H1 (cell line): ENCODE data around the gene ANKS1B. TPM values are rescaled to one million over a fixed set of nuclear protein-coding genes. Genes with fewer than 3 reads are reported as not detected.

Experiments used
- CTCF ChIA-PET: fragments of 300-600 bp; sonication (Branson Sonifier 250); formaldehyde crosslinking; loops from one replicate; lab custom pipeline; 2021; ENCODE audit not compliant: partially characterized antibody; lab: Charles Lee
- POLR2A ChIA-PET: fragments of 300-600 bp; sonication (Branson Sonifier 250); formaldehyde crosslinking; loops from one replicate; lab custom pipeline; 2021; ENCODE audit warnings: inconsistent platforms; ENCODE audit not compliant: partially characterized antibody; lab: Charles Lee
- DNase-seq, 2 experiments: peaks; one replicate each; pipeline versions ENCODE4 v3.0.0 to v3.0.0-alpha.2; 2010 to 2022; ENCODE audit warnings: low spot score in 2 of 2, low read depth in 1 of 2, mixed read lengths in 1 of 2
- FAIRE-seq: peaks from 2 replicates; lab custom pipeline; 2011; peaks lifted over from hg19 to GRCh38; lab: Jason Lieb, UNC
- H2AFZ ChIP-seq: 2 replicates; pipeline ENCODE4 v1.8.1; 2012; ENCODE audit warnings: low read length, inconsistent platforms
- H2AK5ac ChIP-seq: 2 replicates; pipeline ENCODE4 v1.6.1; 2013; ENCODE audit warnings: low read depth, low read length
- H2BK120ac ChIP-seq: replicated peaks from 2 replicates; pipeline ENCODE3; 2013; ENCODE audit warnings: low read depth, low read length, inconsistent platforms
- H2BK12ac ChIP-seq: 2 replicates; pipeline ENCODE4 v1.6.1; 2013; ENCODE audit warnings: low read depth, low read length
- H2BK15ac ChIP-seq: 2 replicates; pipeline ENCODE4 v1.6.1; 2013; ENCODE audit warnings: low read length
- H2BK20ac ChIP-seq: 2 replicates; pipeline ENCODE4 v1.6.1; 2013; ENCODE audit warnings: low read length
- H2BK5ac ChIP-seq: 2 replicates; pipeline ENCODE4 v1.6.1; 2013; ENCODE audit warnings: low read depth, low read length
- H3K14ac ChIP-seq: 2 replicates; pipeline ENCODE4 v1.6.1; 2013; ENCODE audit warnings: inconsistent platforms; ENCODE audit not compliant: insufficient read length
- H3K18ac ChIP-seq: 2 replicates; pipeline ENCODE4 v1.6.1; 2013; ENCODE audit warnings: low read length; ENCODE audit errors: extremely low read depth
- H3K23ac ChIP-seq: 2 replicates; pipeline ENCODE4 v1.6.1; 2013; ENCODE audit warnings: inconsistent platforms; ENCODE audit not compliant: insufficient read length
- H3K23me2 ChIP-seq: 2 replicates; pipeline ENCODE4 v1.6.1; 2013; ENCODE audit warnings: low read depth, low read length
- H3K27ac ChIP-seq: 2 replicates; pipeline ENCODE4 v1.6.1; 2011; ENCODE audit warnings: low read depth, low read length, inconsistent platforms
- H3K27me3 ChIP-seq, 4 experiments: replicated peaks in 1 of 4; 1 replicate in 1 of 4; 2 replicates in 3 of 4; pipeline versions ENCODE4 v1.6.1 to v1.8.1; 2011 to 2013; ENCODE audit warnings: low read length in 3 of 4, mild to moderate bottlenecking in 3 of 4, inconsistent platforms in 2 of 4, mixed read lengths in 2 of 4, moderate library complexity in 1 of 4; ENCODE audit not compliant: control insufficient read depth in 3 of 4, insufficient read depth in 3 of 4; ENCODE audit errors: extremely low read depth in 1 of 4
- H3K36me3 ChIP-seq, 4 experiments: 2 replicates each; pipeline versions ENCODE4 v1.6.1 to v1.8.1; 2011 to 2013; ENCODE audit warnings: mild to moderate bottlenecking in 4 of 4, low read length in 3 of 4, moderate library complexity in 2 of 4, control low read depth in 1 of 4, inconsistent platforms in 1 of 4; ENCODE audit not compliant: insufficient read depth in 4 of 4, control insufficient read depth in 2 of 4
- H3K4ac ChIP-seq: replicated peaks from 2 replicates; pipeline ENCODE3; 2013; ENCODE audit warnings: low read length, low read depth, mixed read lengths, inconsistent platforms; ENCODE audit not compliant: insufficient read length
- H3K4me1 ChIP-seq, 4 experiments: replicated peaks in 1 of 4; 1 replicate in 1 of 4; 2 replicates in 3 of 4; pipeline versions ENCODE4 v1.6.1 to v1.8.1; 2011 to 2013; ENCODE audit warnings: low read length in 3 of 4, inconsistent platforms in 2 of 4, mixed read lengths in 1 of 4; ENCODE audit not compliant: insufficient read depth in 4 of 4, control insufficient read depth in 3 of 4
- H3K4me2 ChIP-seq, 2 experiments: 2 replicates each; pipeline versions ENCODE4 v1.6.1 to v1.8.1; 2011 to 2013; ENCODE audit warnings: low read depth in 2 of 2, low read length in 2 of 2, control low read depth in 1 of 2, inconsistent platforms in 1 of 2, mild to moderate bottlenecking in 1 of 2; ENCODE audit not compliant: insufficient read depth in 1 of 2
- H3K4me3 ChIP-seq, 4 experiments: fragments of 200-600, 300-600 bp in 1 of 4; sonication (generic), shearing (Covaris generic), sonication (Bioruptor Twin) in 1 of 4; 2 replicates each; pipeline versions ENCODE4 v1.5.1 to v1.8.1; 2011 to 2016; ENCODE audit warnings: low read length in 4 of 4, low read depth in 3 of 4, control low read depth in 2 of 4, inconsistent platforms in 2 of 4, mild to moderate bottlenecking in 2 of 4, mixed read lengths in 1 of 4, moderate library complexity in 1 of 4; ENCODE audit not compliant: insufficient read depth in 2 of 4; ENCODE audit errors: extremely low read depth in 1 of 4
- H3K56ac ChIP-seq: replicated peaks from 2 replicates; pipeline ENCODE3; 2013; ENCODE audit warnings: low read depth, mild to moderate bottlenecking, mixed read lengths, low read length, inconsistent platforms; ENCODE audit not compliant: insufficient read length
- H3K79me1 ChIP-seq: 2 replicates; pipeline ENCODE4 v1.6.1; 2013; ENCODE audit warnings: low read depth, low read length, control low read depth
- H3K79me2 ChIP-seq, 2 experiments: 2 replicates each; pipeline versions ENCODE4 v1.6.1 to v1.8.1; 2012 to 2013; ENCODE audit warnings: low read length in 2 of 2, mild to moderate bottlenecking in 2 of 2, inconsistent platforms in 1 of 2; ENCODE audit not compliant: insufficient read depth in 2 of 2, control insufficient read depth in 1 of 2
- H3K9ac ChIP-seq, 4 experiments: replicated peaks in 1 of 4; 1 replicate in 1 of 4; 2 replicates in 3 of 4; pipeline versions ENCODE4 v1.6.1 to v1.8.1; 2011 to 2013; ENCODE audit warnings: low read depth in 3 of 4, low read length in 3 of 4, control low read depth in 2 of 4, mild to moderate bottlenecking in 2 of 4, moderate library complexity in 2 of 4, inconsistent platforms in 1 of 4; ENCODE audit errors: extremely low read depth in 1 of 4
- H3K9me3 ChIP-seq, 2 experiments: 2 replicates each; pipeline versions ENCODE4 v1.6.1 to v1.8.1; 2012 to 2013; ENCODE audit warnings: mild to moderate bottlenecking in 2 of 2, moderate library complexity in 2 of 2, control low read depth in 1 of 2, inconsistent platforms in 1 of 2, low read depth in 1 of 2, low read length in 1 of 2, mixed read lengths in 1 of 2; ENCODE audit not compliant: insufficient read depth in 2 of 2
- H4K20me1 ChIP-seq, 2 experiments: replicated peaks in 1 of 2; 2 replicates each; pipeline versions ENCODE3 to v1.8.1; 2011 to 2013; ENCODE audit warnings: inconsistent platforms in 2 of 2, low read length in 2 of 2, mild to moderate bottlenecking in 1 of 2; ENCODE audit not compliant: insufficient read depth in 2 of 2, control insufficient read depth in 1 of 2
- H4K5ac ChIP-seq: 2 replicates; pipeline ENCODE4 v1.6.1; 2013; ENCODE audit warnings: low read length, low read depth, mixed read lengths, inconsistent platforms; ENCODE audit not compliant: insufficient read length
- H4K8ac ChIP-seq: 2 replicates; pipeline ENCODE4 v1.8.0; 2013; ENCODE audit warnings: mild to moderate bottlenecking, moderate library complexity, low read length, inconsistent platforms; ENCODE audit not compliant: insufficient read depth; ENCODE audit errors: extremely low read depth
- H4K91ac ChIP-seq: replicated peaks from 2 replicates; pipeline ENCODE3; 2013; ENCODE audit warnings: low read length, mixed read lengths, inconsistent platforms; ENCODE audit not compliant: insufficient read length
- BACH1 ChIP-seq: IDR thresholded peaks from 2 replicates; pipeline ENCODE4 v1.6.1; 2012; ENCODE audit warnings: low read length, improper control_type of control experiment
- CREB1 ChIP-seq: IDR thresholded peaks from 2 replicates; pipeline ENCODE4 v1.6.1; 2012; ENCODE audit warnings: inconsistent platforms
- NRF1 ChIP-seq: IDR thresholded peaks from 2 replicates; pipeline ENCODE4 v1.6.1; 2011; ENCODE audit warnings: mild to moderate bottlenecking, low read depth, low read length, improper control_type of control experiment
- RNF2 ChIP-seq: fragments of 200-900, 300-1000 bp; sonication (generic); IDR thresholded peaks from 2 replicates; pipeline ENCODE4 v1.7.1; 2016; ENCODE audit warnings: borderline replicate concordance, low read depth, mild to moderate bottlenecking, antibody characterized with exemption, low read length; ENCODE audit not compliant: poor library complexity, severe bottlenecking; ENCODE audit errors: missing control alignments
- TAF7 ChIP-seq: optimal IDR thresholded peaks from 2 replicates; pipeline ENCODE3; 2011; ENCODE audit warnings: low read depth, mild to moderate bottlenecking, inconsistent platforms, low read length, moderate library complexity, borderline replicate concordance
- TBP ChIP-seq: IDR thresholded peaks from 2 replicates; pipeline ENCODE4 v1.6.1; 2011; ENCODE audit warnings: low read depth, low read length, improper control_type of control experiment
- polyA plus RNA-seq, 7 experiments: library from polyadenylated mRNA; depleted of rRNA in 3 of 7; stranded (reverse) in 5 of 7; unstranded in 2 of 7; fragments of >200 nt in 5 of 7; fragments of 200-250 nt in 2 of 7; gene quantifications; 1 replicate in 5 of 7; 2 replicates in 1 of 7; 4 replicates in 1 of 7; pipeline versions ENCODE4 v1.2.1 to v1.2.3, GENCODE V29; 2011 to 2013; ENCODE audit warnings: missing spikeins in 2 of 7, mixed read lengths in 2 of 7
- total RNA-seq: library from RNA; stranded (reverse); fragmentation: NEBNext Ultra II Directional; extraction: Animal tissue kit (Norgen Biotek cat#: 25700); gene quantifications from 2 replicates; pipeline ENCODE4 v1.2.1, GENCODE V29; 2021
- TF ChIP-seq, protein P1 (sequence below): IDR thresholded peaks from 2 replicates; pipeline ENCODE4 v1.6.1; 2012; ENCODE audit warnings: inconsistent platforms

The ANKS1B gene
- total and polyA plus RNA-seq, 2 of the 8 experiments (the other 6 are each of a cell fraction or from before 2014, with no cell fraction given), result 2.7 to 6.1 TPM

DNA sequence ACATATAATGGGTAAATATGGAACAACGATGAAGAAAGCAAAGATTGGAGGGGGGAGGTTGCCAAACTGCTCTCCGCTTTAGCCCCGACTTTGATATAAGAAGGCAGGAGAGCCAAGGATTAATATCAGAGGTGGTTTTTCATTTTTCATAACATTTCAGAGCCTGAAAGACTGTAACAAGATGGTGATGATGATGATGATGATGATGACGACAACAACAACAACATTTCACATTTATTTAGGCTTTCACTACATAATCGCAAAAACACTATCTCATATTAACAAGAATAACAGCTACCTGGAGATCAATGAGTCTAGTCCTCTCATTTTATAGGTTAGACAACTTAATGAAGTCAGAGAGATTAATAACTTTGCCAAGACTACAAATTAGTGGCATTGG, 86.1 kb downstream of the ANKS1B start (continued):
- TF ChIP-seq TBP, result no peak

DNA sequence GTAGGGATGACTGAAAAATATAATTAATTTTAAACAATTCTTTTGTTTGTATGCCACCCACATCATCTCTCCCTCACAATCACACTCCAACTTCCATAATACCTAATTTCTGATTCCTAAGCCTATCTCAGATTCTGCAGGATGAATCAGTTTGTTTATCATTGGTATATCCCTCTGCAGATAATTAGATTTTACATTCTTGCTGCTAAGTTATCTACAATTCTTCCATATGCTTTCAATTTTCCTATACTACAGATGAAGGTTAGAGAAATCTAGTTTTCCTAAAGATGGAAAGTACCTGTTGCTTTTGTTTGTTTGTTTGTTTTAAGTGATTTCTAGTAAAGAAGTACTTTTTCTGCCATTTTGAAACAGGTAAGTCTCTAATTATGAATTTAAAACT, 105.3 kb downstream of the ANKS1B start:
- H3K18ac ChIP-seq, result no peak overlapping the region
- TF ChIP-seq TAF7, result no peak
- no peak for TF ChIP-seq BACH1
- TF ChIP-seq CREB1, result no peak
- TF ChIP-seq, protein P1, sequence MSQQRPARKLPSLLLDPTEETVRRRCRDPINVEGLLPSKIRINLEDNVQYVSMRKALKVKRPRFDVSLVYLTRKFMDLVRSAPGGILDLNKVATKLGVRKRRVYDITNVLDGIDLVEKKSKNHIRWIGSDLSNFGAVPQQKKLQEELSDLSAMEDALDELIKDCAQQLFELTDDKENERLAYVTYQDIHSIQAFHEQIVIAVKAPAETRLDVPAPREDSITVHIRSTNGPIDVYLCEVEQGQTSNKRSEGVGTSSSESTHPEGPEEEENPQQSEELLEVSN, result no peak
- TF ChIP-seq NRF1, result no peak
- no peak for TF ChIP-seq RNF2
- H3K4me3 ChIP-seq, result no peak overlapping the region
- no peak overlapping the region for H3K27ac ChIP-seq
- H2BK12ac ChIP-seq, result no peak overlapping the region
- H3K4ac ChIP-seq, result no peak overlapping the region
- no peak overlapping the region for H2BK20ac ChIP-seq
- H2BK15ac ChIP-seq, result no peak overlapping the region
- no peaks in the 10 kb centered on the region for H3K27me3 ChIP-seq
- H3K79me2 ChIP-seq, result no peaks in the 10 kb centered on the region
- H2BK120ac ChIP-seq, result no peak overlapping the region
- H3K9me3 ChIP-seq, result no peaks in the 10 kb centered on the region
- H4K91ac ChIP-seq, result no peak overlapping the region
- no peak overlapping the region for H3K9ac ChIP-seq
- DNase-seq (no peak), FAIRE-seq (no peak)
- H3K56ac ChIP-seq, result no peak overlapping the region
- H3K4me1 ChIP-seq, result no peaks in the 10 kb centered on the region
- no peak overlapping the region for H2BK5ac ChIP-seq
- POLR2A ChIA-PET, result no interaction called here
- CTCF ChIA-PET, result no interaction called here
- no peak overlapping the region for H4K5ac ChIP-seq
- H3K79me1 ChIP-seq, result no peaks in the 10 kb centered on the region
- no peaks in the 10 kb centered on the region for H3K23me2 ChIP-seq
- no peak overlapping the region for H4K8ac ChIP-seq
- H3K14ac ChIP-seq, result no peak overlapping the region
- no peak overlapping the region for H3K23ac ChIP-seq
- no peaks in the 10 kb centered on the region for H3K36me3 ChIP-seq
- H3K4me2 ChIP-seq, result no peak overlapping the region
- no peak overlapping the region for H2AK5ac ChIP-seq
- H4K20me1 ChIP-seq, result no peaks in the 10 kb centered on the region
- no peak overlapping the region for H2AFZ ChIP-seq
